NCI-H1436 (cell line): ENCODE results near the gene MASP2.

Experiments
- DNase-seq: peaks from one replicate; lab custom pipeline; 2025; lab: John Stamatoyannopoulos, UW

The MASP2 gene

DNA sequence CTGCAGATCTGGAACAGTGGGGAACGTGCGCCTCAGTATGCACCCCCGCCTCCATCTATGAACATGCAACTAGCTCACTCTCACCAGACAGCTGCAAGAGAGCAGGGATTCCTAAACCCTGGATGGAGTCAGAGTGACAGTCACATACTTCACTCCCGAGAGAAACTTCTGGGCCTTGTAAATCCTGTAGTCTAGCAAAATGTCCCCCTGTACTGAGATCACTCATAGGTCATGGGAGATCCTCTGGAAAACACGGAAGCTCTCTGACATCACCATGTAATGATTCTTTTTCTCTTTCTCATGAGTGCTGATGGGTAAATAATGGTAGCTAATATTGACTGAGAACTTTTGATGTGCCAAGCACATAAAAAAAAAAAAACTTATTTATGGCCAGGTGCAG, 57.9 kb downstream of the MASP2 start:
- no peak for DNase-seq

DNA sequence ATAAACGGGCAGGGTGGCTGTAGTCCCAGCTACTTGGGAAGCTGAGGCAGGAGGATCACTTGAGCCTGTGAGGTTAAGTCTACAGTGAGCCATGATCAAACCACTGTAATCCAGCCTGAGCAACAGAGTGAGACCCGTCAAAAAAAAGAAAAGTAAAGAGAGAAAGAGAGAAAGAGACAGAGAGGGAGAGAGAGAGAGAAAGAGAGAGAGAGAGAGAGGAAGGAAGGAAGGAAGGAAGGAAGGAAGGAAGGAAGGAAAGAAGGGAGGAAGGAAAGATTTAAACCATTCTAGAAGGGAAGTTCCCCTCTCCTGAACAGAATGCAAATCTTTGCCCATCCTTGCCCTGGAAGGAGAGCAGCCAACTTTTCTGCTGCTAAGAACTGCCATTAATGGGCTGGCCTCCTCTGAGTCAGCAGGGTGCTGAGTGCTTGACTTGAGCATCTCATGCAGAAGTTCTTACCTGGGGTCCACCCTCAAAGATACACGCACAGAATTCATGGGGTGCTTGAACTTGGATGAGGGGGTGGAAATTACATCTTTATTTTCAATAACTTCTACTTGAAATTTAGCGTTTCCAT, 59.1 kb downstream of the MASP2 start:
- DNase-seq: no peak

DNA sequence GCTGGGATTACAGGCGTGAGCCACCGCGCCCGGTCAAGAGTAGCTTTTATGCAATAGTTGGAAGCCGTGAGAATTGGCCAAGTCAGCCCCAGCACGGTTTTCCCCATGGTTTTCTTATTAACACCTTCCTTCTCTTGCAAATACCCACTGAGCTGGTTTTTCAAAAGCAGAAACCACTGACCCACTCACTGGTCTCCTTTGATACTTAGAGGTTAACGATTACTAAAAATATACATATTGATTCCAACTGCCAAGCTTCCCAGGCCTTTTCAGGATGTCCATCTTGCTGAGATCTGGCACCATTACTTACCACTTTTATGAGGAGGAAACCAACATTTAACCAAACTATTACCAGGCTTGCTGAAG, 60.5 kb downstream of the MASP2 start:
- DNase-seq: no peak

DNA sequence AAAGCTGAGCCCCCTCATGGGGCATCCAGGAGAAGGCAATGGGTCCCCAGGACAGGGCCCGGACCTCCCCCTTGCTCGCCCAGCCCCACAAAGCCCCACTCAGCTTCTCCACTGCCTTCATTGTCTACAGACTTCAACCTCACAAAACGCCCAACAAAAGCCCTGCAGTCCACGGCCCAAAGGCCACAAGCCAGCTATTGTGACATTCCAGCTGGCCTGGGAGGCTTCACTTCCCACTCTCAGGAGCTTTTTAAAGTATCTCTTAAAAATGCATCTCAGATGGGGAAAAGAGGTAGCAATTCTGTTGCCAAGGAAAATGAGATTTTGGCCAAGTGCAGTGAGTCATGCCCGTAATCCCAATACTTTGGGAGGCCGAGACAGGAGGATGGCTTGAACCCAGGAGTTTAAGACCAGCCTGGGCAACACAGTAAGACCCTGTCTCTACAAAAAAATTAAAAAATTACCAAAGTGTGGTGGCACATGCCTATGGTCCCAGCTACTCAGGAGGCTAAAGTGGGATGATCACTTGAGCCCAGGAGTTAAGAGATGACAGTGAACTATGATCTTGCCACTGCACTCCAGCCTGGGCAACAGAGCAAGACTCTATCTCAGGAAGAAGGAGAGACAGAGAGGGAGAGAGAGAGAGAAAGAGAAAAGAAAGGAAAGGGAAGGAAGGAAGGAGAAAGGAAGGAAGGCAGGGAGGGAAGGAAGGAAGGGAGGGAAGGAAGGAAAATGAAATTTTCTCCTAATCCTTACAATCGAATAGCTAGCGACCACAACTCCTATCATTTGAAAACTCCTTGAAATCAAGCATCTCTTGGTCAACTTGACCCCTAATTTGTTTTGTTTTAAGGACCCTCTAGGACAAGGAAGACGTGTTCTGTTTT, 66.0 kb downstream of the MASP2 start:
- DNase-seq: no peak

DNA sequence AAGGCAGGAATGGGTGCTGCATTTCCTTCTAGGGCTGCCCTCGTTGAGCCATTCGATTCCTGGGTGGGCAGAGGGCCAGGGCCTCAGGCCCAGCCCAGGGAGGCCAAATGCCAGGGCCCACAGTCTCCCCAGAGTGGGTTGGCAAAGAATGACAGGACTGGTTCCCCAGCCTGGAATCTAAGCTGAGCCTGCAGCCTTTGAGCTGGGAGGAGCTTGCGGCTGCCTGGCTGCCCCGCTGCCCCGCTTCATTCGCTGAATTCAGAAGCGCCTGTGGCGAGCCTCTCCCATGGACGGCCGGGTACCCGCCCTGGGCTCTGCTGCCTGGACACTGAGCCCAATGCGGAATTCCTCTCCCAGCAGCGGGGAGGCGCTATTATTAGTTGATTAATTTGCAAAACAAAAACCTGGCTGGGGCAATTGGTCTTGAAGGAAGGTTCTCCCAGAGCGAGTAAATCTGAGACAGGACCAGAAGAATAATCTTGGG, 66.9 kb downstream of the MASP2 start:
- no peak for DNase-seq

DNA sequence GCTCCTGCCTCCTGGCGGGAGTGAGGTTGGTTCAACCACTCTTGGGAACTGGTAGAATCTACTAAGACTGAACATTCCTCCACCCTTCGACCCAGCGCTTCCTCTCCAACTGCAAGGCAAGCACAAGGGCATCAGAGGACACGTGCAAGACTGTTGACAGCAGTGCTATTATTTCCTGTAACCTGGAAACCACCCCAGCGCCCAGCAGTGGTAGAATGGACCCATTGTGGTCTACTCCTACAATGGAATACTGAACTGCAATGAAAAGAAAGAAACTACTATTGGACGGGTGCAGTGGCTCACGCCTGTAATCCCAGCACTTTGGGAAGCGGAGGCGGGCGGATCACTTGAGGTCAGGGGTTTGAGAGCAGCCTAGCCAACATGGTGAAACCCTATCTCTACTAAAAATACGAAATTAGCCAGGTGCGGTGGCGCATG, 67.5 kb downstream of the MASP2 start:
- DNase-seq: no peak

DNA sequence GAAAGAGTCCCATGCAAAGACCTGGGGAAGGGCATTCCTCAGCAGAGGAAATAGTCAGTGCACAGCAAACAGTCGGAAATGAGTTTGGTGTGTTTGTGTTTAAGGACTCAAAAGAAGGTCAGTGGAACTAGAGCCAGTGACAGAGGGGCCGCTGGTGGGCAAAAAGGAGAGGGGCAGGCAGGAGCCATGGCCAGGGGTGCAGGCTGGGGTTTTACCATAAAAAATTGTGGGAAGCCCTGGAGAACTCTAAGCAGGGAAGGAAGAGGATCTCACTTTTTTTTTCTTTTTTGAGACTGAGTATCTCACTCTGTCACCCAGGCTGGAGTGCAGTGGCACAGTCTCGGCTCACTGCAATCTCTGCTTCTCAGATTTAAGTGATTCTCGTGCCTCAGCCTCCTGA, 68.3 kb downstream of the MASP2 start:
- DNase-seq: no peak
